Measurements from ENCODE around the gene PREX1.

PREX1 gene

GRCh38 chr20:48629069-48629959 is 198.5 kb downstream of the PREX1 start:
- DNase-seq, result no peak

GRCh38 chr20:48627737-48628128 is 200.1 kb downstream of the PREX1 start:
- DNase-seq, result no peak

GRCh38 chr20:48626938-48627736 is 200.7 kb downstream of the PREX1 start:
- no peak for DNase-seq

GRCh38 chr20:48626226-48626937 is 201.4 kb downstream of the PREX1 start:
- no peak for DNase-seq

GRCh38 chr20:48625136-48625900 is 202.5 kb downstream of the PREX1 start:
- DNase-seq, result no peak

- DNase-seq, result no peak
Measured at GRCh38 chr20:48624315-48625020, 203.3 kb downstream of the PREX1 start.

- DNase-seq, result no peak
Measured at GRCh38 chr20:48623906-48624265, 203.9 kb downstream of the PREX1 start.

GRCh38 chr20:48623176-48623905 is 204.5 kb downstream of the PREX1 start:
- no peak for DNase-seq

GRCh38 chr20:48622421-48622820 is 205.4 kb downstream of the PREX1 start:
- no peak for DNase-seq

GRCh38 chr20:48621376-48622078 is 206.3 kb downstream of the PREX1 start:
- no peak for DNase-seq

GRCh38 chr20:48620507-48621375 is 207.1 kb downstream of the PREX1 start:
- DNase-seq, result peak; percentile 96

GRCh38 chr20:48620154-48620506 is 207.7 kb downstream of the PREX1 start:
- DNase-seq, result no peak

GRCh38 chr20:48619126-48620101 is 208.4 kb downstream of the PREX1 start:
- DNase-seq, result peak; percentile 97

GRCh38 chr20:48618631-48619030 is 209.2 kb downstream of the PREX1 start:
- no peak for DNase-seq

GRCh38 chr20:48618052-48618451 is 209.7 kb downstream of the PREX1 start:
- no peak for DNase-seq

- no peak for DNase-seq
Measured at GRCh38 chr20:48617481-48617880, 210.3 kb downstream of the PREX1 start.

GRCh38 chr20:48616481-48616880 is 211.3 kb downstream of the PREX1 start:
- DNase-seq, result no peak

GRCh38 chr20:48615871-48616270 is 211.9 kb downstream of the PREX1 start:
- DNase-seq, result no peak
